HG03175 (cell line): ENCODE results near the gene TMED6.
"Not testable (repeated sequence)": the region's sequence is repeated elsewhere in the genome, so short reads cannot be mapped to it uniquely, and the experiment has no call there.

ENCODE experiments used
- ATAC-seq: cut with Tn5 transposase; IDR thresholded peaks from one replicate; pipeline ENCODE4 v1.9.1; 2021; ENCODE audit warnings: mild to moderate bottlenecking, moderate library complexity; ENCODE audit not compliant: unreplicated experiment

Gene TMED6

DNA sequence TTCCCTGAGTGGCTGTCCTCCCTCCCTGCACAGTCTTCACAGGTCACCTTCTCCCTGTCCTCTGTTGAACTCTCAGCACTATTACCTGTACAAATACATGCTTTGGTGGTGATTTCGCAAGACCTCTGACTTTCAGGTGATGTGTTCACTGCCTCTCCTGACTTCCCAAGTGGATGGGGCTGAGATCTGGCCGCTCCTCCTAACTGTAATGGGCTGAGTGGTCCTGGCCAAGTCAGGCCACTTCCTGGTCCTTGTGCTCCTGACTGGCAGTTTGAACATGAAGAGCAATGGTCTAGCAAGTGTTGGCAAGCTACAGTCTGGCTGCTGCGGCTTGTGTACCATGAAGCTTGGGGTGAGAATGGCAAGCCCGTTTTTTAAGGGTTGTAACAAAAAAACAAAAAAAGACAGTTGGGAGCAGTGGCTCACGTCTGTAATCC lies 11.7 kb upstream of the TMED6 start:
- ATAC-seq = no peak

DNA sequence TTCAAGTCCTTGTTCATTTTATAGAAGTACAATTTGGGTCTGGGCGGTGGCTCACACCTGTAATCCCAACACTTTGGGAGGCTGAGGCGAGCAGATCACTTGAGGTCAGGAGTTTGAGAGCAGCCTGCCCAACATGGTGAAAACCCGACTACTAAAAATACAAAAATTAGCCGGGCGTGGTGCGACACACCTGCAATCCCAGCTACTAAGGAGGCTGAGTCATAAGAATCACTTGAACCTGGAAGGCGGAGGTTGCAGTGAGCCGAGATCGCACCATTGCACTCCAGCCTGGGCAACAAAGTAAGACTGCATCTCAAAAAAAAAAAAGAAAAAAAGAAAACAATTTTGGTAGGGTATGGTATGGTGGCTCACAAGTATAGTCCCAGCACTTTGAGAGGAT lies 8.5 kb upstream of the TMED6 start:
- not testable (repeated sequence) for ATAC-seq

DNA sequence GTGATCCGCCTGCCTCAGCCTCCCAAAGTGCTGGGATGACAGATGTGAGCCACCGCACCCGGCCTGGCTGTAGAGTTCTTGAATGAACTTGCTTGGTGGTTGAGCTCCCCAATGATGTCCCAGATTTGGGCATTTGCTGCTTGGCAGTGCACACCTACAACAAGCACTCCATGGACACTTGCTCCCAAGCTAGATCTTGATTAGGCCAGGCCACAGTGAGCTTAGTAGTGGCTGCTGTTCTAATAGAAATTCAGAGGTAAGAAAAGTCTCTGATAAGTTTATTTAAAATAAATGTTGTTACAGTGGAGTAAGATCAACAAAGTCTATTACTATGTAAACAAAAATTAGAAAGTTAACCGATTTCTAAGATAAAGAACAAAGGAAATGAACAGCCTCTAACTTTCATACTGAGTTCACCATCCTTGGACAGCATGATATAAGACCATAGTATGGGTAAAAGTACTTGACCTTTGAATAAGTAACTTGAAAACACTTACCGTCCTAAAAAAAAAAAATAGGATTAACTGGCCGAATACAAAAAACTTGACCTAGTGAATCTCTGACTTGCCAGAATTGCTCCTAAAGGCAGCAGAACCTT lies 951 bp downstream of the TMED6 start:
- ATAC-seq = no peak

- no peak for ATAC-seq
Observed at GRCh38 chr16:69349536-69349935, 2.0 kb downstream of the TMED6 start.

- no peak for ATAC-seq
Observed at GRCh38 chr16:69348222-69348621, 3.4 kb downstream of the TMED6 start.

GRCh38 chr16:69346683-69347082 lies 4.9 kb downstream of the TMED6 start:
- no peak for ATAC-seq

DNA sequence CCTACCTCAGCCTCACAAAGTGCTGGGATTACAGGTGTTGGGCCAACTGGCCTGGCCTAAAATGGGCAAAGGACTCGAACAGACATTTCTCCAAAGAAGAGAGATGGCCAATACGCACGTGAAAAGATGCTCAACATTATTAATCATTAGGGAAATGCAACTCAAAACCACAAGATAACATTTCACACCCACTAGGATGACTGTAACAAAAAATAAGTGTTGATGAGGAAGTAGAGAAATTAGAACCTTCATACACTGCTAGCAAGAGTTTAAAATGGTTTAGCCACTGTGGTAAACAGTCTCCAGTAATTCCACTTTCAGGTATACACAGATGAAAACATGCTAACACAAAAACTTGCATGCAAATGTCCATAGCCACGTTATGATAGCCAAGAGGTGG lies 5.7 kb downstream of the TMED6 start:
- ATAC-seq = peak; percentile 62

GRCh38 chr16:69344171-69344570 lies 7.4 kb downstream of the TMED6 start:
- ATAC-seq = no peak

DNA sequence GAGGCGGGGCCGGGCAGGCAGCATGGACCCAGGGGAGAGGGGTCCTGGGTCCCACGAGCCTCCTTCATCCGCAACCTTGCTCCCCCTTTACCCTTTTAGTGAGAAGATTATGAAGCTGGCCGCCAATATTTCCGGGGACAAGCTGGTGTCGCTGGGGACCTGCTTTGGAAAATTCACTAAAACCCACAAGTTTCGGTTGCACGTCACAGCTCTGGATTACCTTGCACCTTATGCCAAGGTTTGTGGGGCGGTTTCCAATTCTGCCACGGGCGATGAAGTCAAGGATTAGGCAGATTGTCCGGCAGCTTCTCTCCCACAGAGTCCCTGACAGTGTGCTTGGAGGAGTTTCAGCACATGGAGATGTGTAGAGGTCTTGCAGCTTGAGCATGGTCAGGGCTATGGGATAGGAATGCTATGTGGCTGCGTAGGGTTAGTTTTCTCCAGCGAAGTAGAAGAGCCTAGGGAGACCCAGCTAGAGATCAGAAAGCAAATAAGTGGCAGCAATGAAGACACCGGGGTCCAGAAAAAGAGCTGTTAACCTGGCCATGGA lies 11.4 kb downstream of the TMED6 start:
- no peak for ATAC-seq

DNA sequence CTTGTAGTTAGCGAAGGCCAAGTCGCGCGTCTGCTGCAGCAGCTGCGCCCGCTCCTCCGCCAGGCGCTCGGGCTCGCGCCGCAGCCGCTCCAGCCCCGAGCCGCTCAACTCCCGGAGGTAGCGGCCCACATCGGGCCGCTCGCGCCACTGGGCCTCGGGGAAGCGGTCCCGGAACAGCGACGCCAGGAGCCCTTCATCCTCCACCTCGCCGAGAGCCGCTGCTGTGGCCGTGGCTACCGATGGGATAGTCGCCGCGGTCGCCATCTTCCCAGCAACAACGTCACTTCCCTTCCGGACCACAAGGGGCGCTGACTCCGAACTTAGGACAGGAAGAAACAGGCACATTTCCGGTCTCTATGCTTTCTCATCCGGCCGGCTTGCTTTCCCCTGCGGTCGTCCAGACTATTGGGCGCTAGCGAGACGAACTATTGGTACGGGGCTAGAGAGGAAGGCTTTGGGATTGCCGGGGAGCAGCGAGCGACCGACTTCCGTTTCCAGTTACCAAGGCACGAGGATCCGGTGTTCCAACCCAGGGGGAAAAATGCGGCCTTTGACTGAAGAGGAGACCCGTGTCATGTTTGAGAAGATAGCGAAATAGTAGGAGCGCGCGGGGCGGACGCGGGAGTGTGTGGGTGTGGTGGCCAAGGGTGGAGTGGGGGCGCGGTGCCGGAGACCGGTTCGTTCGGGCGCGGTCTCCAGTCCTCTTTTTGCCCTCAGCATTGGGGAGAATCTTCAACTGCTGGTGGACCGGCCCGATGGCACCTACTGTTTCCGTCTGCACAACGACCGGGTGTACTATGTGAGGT lies 12.1 kb downstream of the TMED6 start, which contains the start of the genes COG8 and NIP7:
COG8 (minus strand) TSS at position 276 of the 806 bp plus-strand sequence; CDS start at position 264, 12 bp downstream.
NIP7 (plus strand) TSS at position 484 of the 806 bp plus-strand sequence; CDS start at position 542, 58 bp downstream.
- peak; percentile 88 for ATAC-seq

DNA sequence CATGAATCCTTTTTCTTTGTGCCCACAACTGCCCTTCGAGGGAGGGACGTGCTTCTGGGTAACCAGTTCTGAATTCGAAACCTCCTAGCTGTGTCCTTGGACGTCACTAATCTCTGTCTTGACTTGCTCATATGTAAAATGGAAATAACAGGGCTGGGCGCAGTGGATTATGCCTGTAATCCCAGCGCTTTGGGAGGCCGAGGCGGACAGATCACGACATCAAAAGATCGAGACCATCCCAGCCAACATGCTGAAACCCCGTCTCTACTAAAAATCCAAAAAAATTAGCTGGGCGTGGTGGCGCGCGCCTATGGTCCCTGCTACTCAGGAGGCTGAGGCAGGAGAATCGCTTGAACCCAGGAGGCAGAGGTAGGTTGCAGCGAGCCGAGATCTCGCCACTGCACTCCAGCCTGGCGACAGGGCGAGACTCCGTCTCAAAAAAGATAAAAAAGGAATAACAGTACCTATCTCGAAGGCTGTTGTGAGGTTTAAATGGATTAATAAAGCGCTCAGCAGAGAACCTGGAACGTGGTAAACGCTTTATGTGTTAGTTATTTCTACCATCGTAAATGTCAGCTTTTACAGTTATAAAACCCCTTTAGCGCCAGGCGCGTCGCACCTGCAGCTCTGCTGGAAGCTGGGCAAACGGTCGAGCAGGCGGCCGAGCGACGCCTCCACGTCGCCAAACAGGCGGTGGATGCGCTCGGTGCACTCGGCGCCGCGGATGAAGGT lies 12.9 kb downstream of the TMED6 start:
- ATAC-seq = no peak

GRCh38 chr16:69334696-69335095 lies 16.9 kb downstream of the TMED6 start:
- no peak for ATAC-seq

DNA sequence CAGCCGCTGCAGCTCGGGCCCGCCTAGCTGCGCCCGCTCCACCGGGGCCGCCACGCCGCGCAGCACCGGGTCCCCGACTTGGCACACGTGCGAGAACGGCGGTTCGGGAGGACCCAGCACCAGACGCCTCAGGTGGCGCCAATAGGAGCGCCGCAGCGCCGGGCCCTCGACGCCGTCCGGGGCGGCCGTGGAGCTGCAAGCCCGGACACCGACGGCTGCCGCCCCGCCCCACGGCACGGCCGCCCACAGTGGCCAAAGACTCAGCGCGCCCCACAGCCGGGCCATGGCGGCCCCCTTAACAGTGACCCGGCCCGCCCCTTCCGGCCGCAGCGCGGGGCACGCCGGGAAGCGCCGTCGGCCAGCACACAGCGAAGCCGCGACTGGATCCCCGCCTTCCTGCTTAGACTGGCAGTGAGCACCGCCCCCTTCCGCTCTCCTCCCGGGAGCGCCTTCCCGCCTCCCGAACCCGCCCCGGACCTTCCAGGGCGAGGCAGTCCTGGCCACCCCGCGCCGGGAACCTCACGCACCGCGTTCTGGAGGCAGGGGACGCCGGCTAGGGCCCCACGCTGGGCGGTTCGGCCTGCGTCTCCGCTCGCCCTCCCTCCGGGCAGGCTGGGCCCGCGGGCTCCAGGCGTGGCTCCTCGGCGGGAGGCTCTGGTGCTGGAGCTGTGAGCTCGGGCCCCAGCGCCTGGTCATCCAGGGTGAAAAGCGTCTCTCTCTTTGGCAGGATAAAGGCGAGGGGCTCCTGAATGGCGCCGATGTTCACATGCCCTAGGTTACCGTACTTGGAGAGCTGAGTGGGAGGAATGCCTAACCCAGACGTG lies 21.1 kb downstream of the TMED6 start, which contains the start of gene PDF:
PDF (minus strand) TSS at position 303 of the 824 bp plus-strand sequence; CDS start at position 285, 18 bp downstream.
- peak; percentile 91 for ATAC-seq

DNA sequence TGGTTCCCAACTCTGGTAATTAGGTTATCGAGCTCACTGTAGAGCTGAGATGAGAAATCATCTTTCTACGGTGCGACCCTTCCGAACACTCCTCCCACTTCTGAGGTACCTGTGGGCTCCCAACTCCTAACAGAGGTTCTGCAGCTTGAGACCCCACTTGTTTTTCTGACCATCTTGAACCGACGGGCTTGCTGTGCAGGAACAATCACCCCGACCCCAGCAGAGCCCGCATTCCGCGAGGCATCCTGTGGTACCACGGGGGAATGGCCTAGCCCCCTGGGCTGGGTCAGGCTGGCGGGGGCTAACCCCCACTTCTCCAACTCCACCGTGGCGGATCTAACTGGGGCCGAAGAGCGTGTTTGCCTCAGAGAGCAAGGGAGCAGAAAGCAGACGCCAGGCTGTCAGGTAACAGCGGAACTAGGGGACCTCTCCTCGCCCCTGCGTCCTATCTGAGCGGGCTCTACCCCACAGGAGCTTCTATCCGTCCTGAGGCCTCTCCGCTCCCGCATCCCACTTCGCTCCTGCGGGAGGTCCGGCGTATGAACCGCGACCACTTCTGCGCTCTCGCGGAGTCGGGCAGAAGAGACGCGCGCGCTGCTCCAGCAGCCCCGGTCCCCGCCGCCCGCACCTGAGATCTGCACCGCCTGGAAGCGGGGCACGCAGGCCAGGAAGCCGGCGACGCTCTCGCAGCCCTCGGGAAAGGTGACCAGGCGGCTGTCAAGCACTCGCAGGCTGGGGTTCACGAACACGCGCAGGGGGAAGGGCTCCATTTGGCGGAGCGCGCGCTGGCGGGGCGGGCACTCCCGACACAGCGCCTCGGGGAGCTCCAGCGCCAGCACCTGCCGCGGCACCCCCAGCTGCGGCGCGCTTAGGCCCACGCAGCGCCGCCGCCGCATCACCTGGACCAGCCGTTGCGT lies 22.0 kb downstream of the TMED6 start:
- peak; percentile 42 for ATAC-seq

DNA sequence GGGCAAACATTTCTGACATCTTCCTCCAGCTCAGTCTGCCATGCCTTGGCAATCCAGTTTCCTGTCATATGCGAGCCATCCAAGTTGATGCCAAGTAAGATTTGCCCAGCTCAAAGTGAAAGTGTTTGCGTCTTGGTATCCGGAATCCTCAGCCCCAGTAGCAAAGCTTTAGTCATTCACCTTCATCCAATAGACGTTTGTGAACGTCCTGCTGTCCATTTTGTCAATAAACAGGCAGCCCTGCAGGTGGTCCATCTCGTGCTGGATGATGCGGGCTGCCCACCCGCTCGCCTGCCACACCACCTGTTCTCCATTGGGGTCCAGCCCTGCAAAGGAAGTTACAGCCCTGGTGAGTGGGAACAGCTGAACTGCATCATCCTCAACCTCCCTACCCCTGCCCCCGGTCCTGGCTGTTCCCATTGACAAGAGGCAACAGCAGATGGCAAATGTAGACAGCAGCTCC lies 22.7 kb downstream of the TMED6 start:
- no peak for ATAC-seq

GRCh38 chr16:69327585-69328310 lies 23.8 kb downstream of the TMED6 start:
- ATAC-seq = no peak

DNA sequence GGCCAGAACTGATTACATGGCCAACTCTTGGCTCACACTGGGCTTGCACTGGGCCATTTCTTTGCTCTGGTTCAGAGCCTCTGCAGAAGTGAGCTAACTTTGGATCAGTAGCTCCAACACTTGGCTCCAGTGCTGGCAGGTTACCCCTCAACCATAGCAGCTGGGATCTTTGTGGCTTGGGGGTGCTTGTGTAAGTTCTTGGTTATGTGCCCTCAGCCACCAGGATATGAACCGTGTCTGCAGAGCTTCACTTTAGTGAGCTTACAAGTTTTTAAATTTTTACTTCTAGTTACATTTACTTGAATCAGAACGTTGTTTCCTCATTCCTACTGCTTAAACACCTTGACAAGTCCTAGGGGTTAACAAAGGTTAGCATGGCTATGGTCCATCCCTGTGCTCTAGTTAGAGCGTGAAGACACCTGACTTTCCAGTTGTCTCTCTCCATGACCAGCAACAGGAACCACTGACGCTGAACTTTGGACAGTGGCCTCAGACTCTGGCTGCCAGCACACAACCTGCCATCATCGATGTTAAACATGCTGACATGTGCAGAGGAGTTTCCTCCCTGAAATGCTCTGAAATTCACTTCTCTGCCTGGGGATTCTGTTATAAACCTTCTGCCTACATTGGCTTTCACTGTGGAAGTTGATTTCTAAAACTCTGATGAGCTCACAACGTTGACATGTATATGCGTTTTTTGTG lies 25.3 kb downstream of the TMED6 start:
- ATAC-seq = no peak

DNA sequence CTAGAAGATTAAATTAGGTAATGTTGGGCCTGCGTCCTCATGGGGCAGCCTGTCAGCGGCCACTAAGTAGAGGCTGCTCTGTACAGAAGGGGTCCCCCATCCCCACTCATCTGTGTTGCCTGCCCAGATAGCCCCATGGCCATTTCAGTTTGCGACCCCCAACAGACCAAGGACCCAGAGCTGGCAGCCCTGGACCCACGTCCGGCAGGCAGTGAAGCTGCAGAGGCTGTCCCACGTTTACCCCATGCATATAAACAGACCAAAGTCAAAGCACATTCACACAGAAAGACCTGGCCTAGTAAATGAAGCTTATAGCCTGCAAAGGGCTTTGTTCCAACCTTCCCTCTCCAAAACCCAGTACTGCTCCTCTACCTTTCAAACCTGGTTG lies 25.8 kb downstream of the TMED6 start:
- ATAC-seq = no peak
